ENCODE data around the gene PCDH9.

PCDH9 gene

DNA sequence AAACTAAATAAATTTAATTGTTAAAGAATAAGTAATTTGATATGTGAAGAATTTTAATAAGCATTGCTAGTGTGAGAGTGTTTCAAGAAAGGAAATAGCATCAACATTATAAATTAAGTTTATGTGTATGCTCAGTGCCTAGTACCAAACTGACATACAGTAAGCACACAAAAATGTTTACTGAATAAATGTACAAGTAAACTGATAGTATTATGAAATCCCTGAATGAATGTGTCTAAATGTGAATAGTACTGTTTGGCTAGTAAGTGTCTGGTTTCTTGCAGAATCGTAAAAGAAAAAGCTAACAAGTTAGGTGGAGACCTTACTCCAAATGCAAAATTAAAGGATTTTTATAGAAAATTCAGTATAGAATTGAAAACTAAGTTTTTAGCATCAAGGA, 233.6 kb downstream of the PCDH9 start:
- no peak overlapping the region for H4K91ac ChIP-seq (ENCODE audit: low read depth, low read length)
- H3K79me1 ChIP-seq (ENCODE audit: low read length), result no peaks in the 10 kb centered on the region
- DNase-seq, result no peak
- no peak overlapping the region for H3K27ac ChIP-seq (ENCODE audit: low read depth, low read length)
- H3K9ac ChIP-seq (ENCODE audit: low read length), result no peak overlapping the region
- H2AFZ ChIP-seq (ENCODE audit: insufficient read depth, low read length, poor library complexity), result no peak overlapping the region
- H3K4me2 ChIP-seq (ENCODE audit: low read length), result no peak overlapping the region
- H2BK12ac ChIP-seq (ENCODE audit: low read length), result no peak overlapping the region
- WGBS (ENCODE audit: extremely low coverage, insufficient coverage, insufficient read length), result no CpG with 5 or more reads among the region's 1 CpG
- H2BK5ac ChIP-seq (ENCODE audit: low read depth, low read length, poor library complexity), result no peak overlapping the region
- H3K14ac ChIP-seq (ENCODE audit: low read length), result no peak overlapping the region
- no peaks in the 10 kb centered on the region for H3K36me3 ChIP-seq (ENCODE audit: control insufficient read depth in 1 of 2, insufficient read depth in 2 of 2, low read length in 2 of 2)
- H3K4me1 ChIP-seq (ENCODE audit: control insufficient read depth in 1 of 2, insufficient read depth in 2 of 2, low read length in 2 of 2), result no peaks in the 10 kb centered on the region
- H2BK120ac ChIP-seq (ENCODE audit: insufficient read depth, low read length, poor library complexity), result no peak overlapping the region
- no peaks in the 10 kb centered on the region for H3K27me3 ChIP-seq (ENCODE audit: insufficient read depth, low read length)
- no peaks in the 10 kb centered on the region for H3K79me2 ChIP-seq (ENCODE audit: control insufficient read depth, insufficient read depth, low read length, poor library complexity)
- no peak overlapping the region for H3K23ac ChIP-seq (ENCODE audit: low read length)
- no peak overlapping the region for H4K12ac ChIP-seq (ENCODE audit: low read depth, low read length)
- H3K4ac ChIP-seq (ENCODE audit: low read depth, low read length), result no peak overlapping the region
- no peak overlapping the region for H4K8ac ChIP-seq (ENCODE audit: low read depth, low read length)
- H3K4me3 ChIP-seq (ENCODE audit: low read depth, low read length), result no peak overlapping the region
- H2AK5ac ChIP-seq (ENCODE audit: low read length), result no peak overlapping the region
- H3K9me3 ChIP-seq (ENCODE audit: insufficient read depth, low read depth, low read length), result no peaks in the 10 kb centered on the region
- H3K18ac ChIP-seq (ENCODE audit: low read length), result no peak overlapping the region

DNA sequence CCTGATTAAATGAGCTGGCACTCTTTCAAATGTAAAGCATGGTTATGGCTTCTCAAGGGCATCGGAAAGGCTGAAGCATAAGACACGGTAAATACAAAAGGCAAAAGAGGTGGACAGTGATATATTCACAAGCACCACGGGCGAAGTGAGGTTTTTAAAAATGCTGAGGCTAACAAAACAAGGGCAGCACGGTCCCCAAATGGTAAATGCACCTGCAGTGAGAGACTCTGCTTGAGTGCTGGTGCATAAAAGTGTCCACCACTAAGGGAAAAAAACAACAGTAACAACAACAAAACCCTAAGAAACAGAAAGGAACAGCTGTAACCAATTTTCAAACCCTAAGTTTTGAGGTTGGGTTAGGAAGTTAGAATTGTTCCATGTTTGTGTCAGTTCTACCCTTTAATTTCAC, 234.9 kb downstream of the PCDH9 start:
- no peak overlapping the region for H2BK12ac ChIP-seq (ENCODE audit: low read length)
- no peaks in the 10 kb centered on the region for H3K4me1 ChIP-seq (ENCODE audit: control insufficient read depth in 1 of 2, insufficient read depth in 2 of 2, low read length in 2 of 2)
- H3K27me3 ChIP-seq (ENCODE audit: insufficient read depth, low read length), result no peaks in the 10 kb centered on the region
- H3K9me3 ChIP-seq (ENCODE audit: insufficient read depth, low read depth, low read length), result no peaks in the 10 kb centered on the region
- no peaks in the 10 kb centered on the region for H3K79me1 ChIP-seq (ENCODE audit: low read length)
- H2AK5ac ChIP-seq (ENCODE audit: low read length), result no peak overlapping the region
- no peak overlapping the region for H3K23ac ChIP-seq (ENCODE audit: low read length)
- no peaks in the 10 kb centered on the region for H3K36me3 ChIP-seq (ENCODE audit: control insufficient read depth in 1 of 2, insufficient read depth in 2 of 2, low read length in 2 of 2)
- WGBS (ENCODE audit: extremely low coverage, insufficient coverage, insufficient read length), result no CpG with 5 or more reads among the region's 5 CpGs
- DNase-seq, result no peak
- no peak overlapping the region for H3K18ac ChIP-seq (ENCODE audit: low read length)
- H4K8ac ChIP-seq (ENCODE audit: low read depth, low read length), result no peak overlapping the region
- no peak overlapping the region for H2BK120ac ChIP-seq (ENCODE audit: insufficient read depth, low read length, poor library complexity)
- H3K14ac ChIP-seq (ENCODE audit: low read length), result no peak overlapping the region
- no peak overlapping the region for H4K91ac ChIP-seq (ENCODE audit: low read depth, low read length)
- H2AFZ ChIP-seq (ENCODE audit: insufficient read depth, low read length, poor library complexity), result no peak overlapping the region
- H3K4ac ChIP-seq (ENCODE audit: low read depth, low read length), result no peak overlapping the region
- H4K12ac ChIP-seq (ENCODE audit: low read depth, low read length), result no peak overlapping the region
- H3K79me2 ChIP-seq (ENCODE audit: control insufficient read depth, insufficient read depth, low read length, poor library complexity), result no peaks in the 10 kb centered on the region
- H2BK5ac ChIP-seq (ENCODE audit: low read depth, low read length, poor library complexity), result no peak overlapping the region
- no peak overlapping the region for H3K4me3 ChIP-seq (ENCODE audit: low read depth, low read length)
- no peak overlapping the region for H3K4me2 ChIP-seq (ENCODE audit: low read length)
- H3K27ac ChIP-seq (ENCODE audit: low read depth, low read length), result no peak overlapping the region
- H3K9ac ChIP-seq (ENCODE audit: low read length), result no peak overlapping the region

DNA sequence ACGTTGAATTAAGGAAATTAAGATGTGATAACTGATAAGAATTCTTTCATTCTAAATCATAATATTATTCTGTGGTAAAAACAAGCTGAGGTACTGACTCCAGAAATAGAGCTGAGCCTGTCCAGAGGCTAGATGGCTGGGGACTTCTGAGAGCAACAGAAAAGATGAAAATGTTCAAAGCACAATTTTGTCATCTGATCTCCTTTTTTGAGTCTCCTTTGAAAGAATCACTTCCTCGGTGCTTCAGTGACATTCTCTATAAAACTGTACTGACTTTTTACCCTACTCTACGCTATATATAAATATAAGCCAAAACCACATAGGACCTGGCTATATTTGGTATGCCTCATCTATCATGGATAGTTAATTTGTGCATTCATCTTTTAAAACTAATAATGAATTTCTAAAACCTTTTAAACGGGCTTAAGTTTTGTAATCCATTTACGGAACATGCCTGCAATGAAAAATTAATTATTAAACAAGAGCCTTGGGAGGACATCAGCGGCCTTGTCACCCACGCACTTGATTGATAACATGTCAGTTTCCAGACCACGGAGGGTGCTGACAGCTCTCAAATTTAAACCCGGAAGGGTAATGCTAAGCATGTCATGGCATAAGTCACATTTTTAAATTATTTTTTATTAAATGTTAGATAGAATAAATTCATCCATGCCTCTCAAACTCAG, 235.5 kb downstream of the PCDH9 start:
- H3K18ac ChIP-seq (ENCODE audit: low read length), result no peak overlapping the region
- H4K12ac ChIP-seq (ENCODE audit: low read depth, low read length), result no peak overlapping the region
- H3K9me3 ChIP-seq (ENCODE audit: insufficient read depth, low read depth, low read length), result no peaks in the 10 kb centered on the region
- H3K79me2 ChIP-seq (ENCODE audit: control insufficient read depth, insufficient read depth, low read length, poor library complexity), result no peaks in the 10 kb centered on the region
- H3K36me3 ChIP-seq (ENCODE audit: control insufficient read depth in 1 of 2, insufficient read depth in 2 of 2, low read length in 2 of 2), result no peaks in the 10 kb centered on the region
- H2BK120ac ChIP-seq (ENCODE audit: insufficient read depth, low read length, poor library complexity), result no peak overlapping the region
- H3K4me3 ChIP-seq (ENCODE audit: low read depth, low read length), result no peak overlapping the region
- no peak overlapping the region for H2BK12ac ChIP-seq (ENCODE audit: low read length)
- no peak overlapping the region for H4K91ac ChIP-seq (ENCODE audit: low read depth, low read length)
- H2AK5ac ChIP-seq (ENCODE audit: low read length), result no peak overlapping the region
- no peaks in the 10 kb centered on the region for H3K27me3 ChIP-seq (ENCODE audit: insufficient read depth, low read length)
- H4K8ac ChIP-seq (ENCODE audit: low read depth, low read length), result no peak overlapping the region
- no CpG with 5 or more reads among the region's 9 CpGs for WGBS (ENCODE audit: extremely low coverage, insufficient coverage, insufficient read length)
- H3K14ac ChIP-seq (ENCODE audit: low read length), result no peak overlapping the region
- H3K9ac ChIP-seq (ENCODE audit: low read length), result no peak overlapping the region
- no peak overlapping the region for H3K27ac ChIP-seq (ENCODE audit: low read depth, low read length)
- no peak overlapping the region for H3K4ac ChIP-seq (ENCODE audit: low read depth, low read length)
- no peak for DNase-seq
- no peak overlapping the region for H3K23ac ChIP-seq (ENCODE audit: low read length)
- H3K4me2 ChIP-seq (ENCODE audit: low read length), result no peak overlapping the region
- no peak overlapping the region for H2AFZ ChIP-seq (ENCODE audit: insufficient read depth, low read length, poor library complexity)
- H2BK5ac ChIP-seq (ENCODE audit: low read depth, low read length, poor library complexity), result no peak overlapping the region
- H3K79me1 ChIP-seq (ENCODE audit: low read length), result no peaks in the 10 kb centered on the region
- no peaks in the 10 kb centered on the region for H3K4me1 ChIP-seq (ENCODE audit: control insufficient read depth in 1 of 2, insufficient read depth in 2 of 2, low read length in 2 of 2)

DNA sequence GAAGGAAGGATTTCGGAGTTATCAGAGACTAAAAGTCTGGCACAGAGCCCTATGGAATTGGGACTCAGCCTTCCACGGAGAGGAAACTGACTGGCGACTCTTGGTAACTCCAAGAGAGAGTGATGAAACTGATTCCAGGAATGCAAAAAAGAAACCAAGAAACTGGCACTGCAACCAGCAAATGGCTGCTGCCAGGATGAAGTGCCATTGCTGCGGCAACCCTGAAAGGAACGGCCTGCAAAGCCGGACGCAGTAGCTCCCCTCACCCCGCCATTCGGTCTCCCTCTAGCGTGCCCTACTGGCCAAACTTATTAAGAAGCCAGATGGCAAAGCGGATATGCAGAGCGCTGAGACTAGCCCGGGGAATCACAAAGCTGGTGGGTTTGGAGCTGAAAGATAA, 236.0 kb downstream of the PCDH9 start:
- Histone ChIP-seq H3K14ac (ENCODE audit: low read length) (no peak overlapping the region), H3K4me1 (ENCODE audit: control insufficient read depth in 1 of 2, insufficient read depth in 2 of 2, low read length in 2 of 2) (no peaks in the 10 kb centered on the region), H2BK5ac (ENCODE audit: low read depth, low read length, poor library complexity) (no peak overlapping the region), H3K79me1 (ENCODE audit: low read length) (no peaks in the 10 kb centered on the region), H3K79me2 (ENCODE audit: control insufficient read depth, insufficient read depth, low read length, poor library complexity) (no peaks in the 10 kb centered on the region), H3K36me3 (ENCODE audit: control insufficient read depth in 1 of 2, insufficient read depth in 2 of 2, low read length in 2 of 2) (no peaks in the 10 kb centered on the region), H4K8ac (ENCODE audit: low read depth, low read length) (no peak overlapping the region), H3K4ac (ENCODE audit: low read depth, low read length) (no peak overlapping the region), H3K9me3 (ENCODE audit: insufficient read depth, low read depth, low read length) (no peaks in the 10 kb centered on the region), H3K27ac (ENCODE audit: low read depth, low read length) (no peak overlapping the region), H3K4me2 (ENCODE audit: low read length) (peak overlapping the region; percentile 47), H3K18ac (ENCODE audit: low read length) (no peak overlapping the region), H3K27me3 (ENCODE audit: insufficient read depth, low read length) (no peaks in the 10 kb centered on the region), H2AK5ac (ENCODE audit: low read length) (no peak overlapping the region), H2AFZ (ENCODE audit: insufficient read depth, low read length, poor library complexity) (peak overlapping the region; percentile 50), H3K9ac (ENCODE audit: low read length) (no peak overlapping the region), H2BK120ac (ENCODE audit: insufficient read depth, low read length, poor library complexity) (no peak overlapping the region), H4K91ac (ENCODE audit: low read depth, low read length) (no peak overlapping the region), H3K23ac (ENCODE audit: low read length) (no peak overlapping the region), H2BK12ac (ENCODE audit: low read length) (no peak overlapping the region), H4K12ac (ENCODE audit: low read depth, low read length) (no peak overlapping the region), H3K4me3 (ENCODE audit: low read depth, low read length) (no peak overlapping the region)
- peak in 1 of 2 donors; percentile 3 for DNase-seq
- WGBS (ENCODE audit: extremely low coverage, insufficient coverage, insufficient read length), result no CpG with 5 or more reads among the region's 13 CpGs

Data from trophoblast cell (in vitro differentiated cells and primary cell).